ENCODE measurements around the gene CGAS.
"Not testable (repeated sequence)": the region's sequence is repeated elsewhere in the genome, so short reads cannot be mapped to it uniquely, and the experiment has no call there.

CGAS gene

GRCh38 chr6:73400656-73401055 lies 51.4 kb downstream of the CGAS start:
- no peak overlapping the region for H3K4me3 ChIP-seq (ENCODE audit: severe bottlenecking)
- no peaks in the 10 kb centered on the region for H3K36me3 ChIP-seq (ENCODE audit: low read depth)

GRCh38 chr6:73395875-73396274 lies 56.2 kb downstream of the CGAS start:
- no peak for TF ChIP-seq CTCF (IDR thresholded peaks at IDR 0.05; ENCODE audit: poor library complexity, severe bottlenecking)
- no peak for DNase-seq (ENCODE audit: low spot score)
- no peak overlapping the region for H3K27ac ChIP-seq (ENCODE audit: poor library complexity, severe bottlenecking)
- no peak for ATAC-seq (ENCODE audit: low read depth)
- H3K36me3 ChIP-seq (ENCODE audit: low read depth): no peaks in the 10 kb centered on the region
- H3K27me3 ChIP-seq (ENCODE audit: insufficient read depth, poor library complexity, severe bottlenecking): no peaks in the 10 kb centered on the region
- H3K4me3 ChIP-seq (ENCODE audit: severe bottlenecking): no peak overlapping the region
- H3K4me1 ChIP-seq (ENCODE audit: insufficient read depth, poor library complexity, severe bottlenecking): no peaks in the 10 kb centered on the region
- no peaks in the 10 kb centered on the region for H3K9me3 ChIP-seq (ENCODE audit: severe bottlenecking)

More at GRCh38 chr6:73400656-73401055, 51.4 kb downstream of the CGAS start:
- no peak for ATAC-seq (ENCODE audit: low read depth)
- TF ChIP-seq CTCF (IDR thresholded peaks at IDR 0.05; ENCODE audit: poor library complexity, severe bottlenecking): no peak
- Histone ChIP-seq H3K27me3 (ENCODE audit: insufficient read depth, poor library complexity, severe bottlenecking) (no peaks in the 10 kb centered on the region), H3K4me1 (ENCODE audit: insufficient read depth, poor library complexity, severe bottlenecking) (no peaks in the 10 kb centered on the region), H3K27ac (ENCODE audit: poor library complexity, severe bottlenecking) (no peak overlapping the region), H3K9me3 (ENCODE audit: severe bottlenecking) (no peaks in the 10 kb centered on the region)
- no peak for DNase-seq (ENCODE audit: low spot score)

- no peaks in the 10 kb centered on the region for H3K27me3 ChIP-seq (ENCODE audit: insufficient read depth, poor library complexity, severe bottlenecking)
- peaks cover under 1% of the 10 kb centered on the region for H3K4me1 ChIP-seq (ENCODE audit: insufficient read depth, poor library complexity, severe bottlenecking)
- H3K9me3 ChIP-seq (ENCODE audit: severe bottlenecking): no peaks in the 10 kb centered on the region
- ATAC-seq (ENCODE audit: low read depth): peak; percentile 78
- TF ChIP-seq CTCF (IDR thresholded peaks at IDR 0.05; ENCODE audit: poor library complexity, severe bottlenecking): no peak
- peak; percentile 77 for DNase-seq (ENCODE audit: low spot score)
- peak within 1 kb of the TSS; percentile 26 for H3K27ac ChIP-seq (ENCODE audit: poor library complexity, severe bottlenecking)
- H3K36me3 ChIP-seq (ENCODE audit: low read depth): no peaks in the 10 kb centered on the region
- peak within 1 kb of the TSS; percentile 34 for H3K4me3 ChIP-seq (ENCODE audit: severe bottlenecking)
Measured at GRCh38 chr6:73394577-73395354, 57.3 kb downstream of the CGAS start, which contains the start of gene DDX43. TSS of gene DDX43 (plus strand) at chr6:73394828. CDS start at chr6:73394906, 78 bp downstream.

- Histone ChIP-seq H3K27ac (ENCODE audit: poor library complexity, severe bottlenecking) (no peak overlapping the region), H3K4me3 (ENCODE audit: severe bottlenecking) (no peak overlapping the region), H3K36me3 (ENCODE audit: low read depth) (no peaks in the 10 kb centered on the region), H3K9me3 (ENCODE audit: severe bottlenecking) (no peaks in the 10 kb centered on the region), H3K4me1 (ENCODE audit: insufficient read depth, poor library complexity, severe bottlenecking) (peaks cover 6% of the 10 kb centered on the region), H3K27me3 (ENCODE audit: insufficient read depth, poor library complexity, severe bottlenecking) (no peaks in the 10 kb centered on the region)
- ATAC-seq (ENCODE audit: low read depth) (no peak), DNase-seq (ENCODE audit: low spot score) (no peak)
- TF ChIP-seq CTCF (IDR thresholded peaks at IDR 0.05; ENCODE audit: poor library complexity, severe bottlenecking): no peak
Measured at GRCh38 chr6:73393278-73393677, 58.8 kb downstream of the CGAS start.

GRCh38 chr6:73392188-73392587 lies 59.9 kb downstream of the CGAS start:
- not testable (repeated sequence) for H3K36me3 ChIP-seq (ENCODE audit: low read depth); H3K4me1 ChIP-seq (ENCODE audit: insufficient read depth, poor library complexity, severe bottlenecking); H3K27ac ChIP-seq (ENCODE audit: poor library complexity, severe bottlenecking); H3K27me3 ChIP-seq (ENCODE audit: insufficient read depth, poor library complexity, severe bottlenecking); DNase-seq (ENCODE audit: low spot score); H3K4me3 ChIP-seq (ENCODE audit: severe bottlenecking); ATAC-seq (ENCODE audit: low read depth); H3K9me3 ChIP-seq (ENCODE audit: severe bottlenecking)

Data from RWPE2 (cell line).